Kidney epithelial cell (primary cell): ENCODE results near the gene NOA1. TPM values are rescaled to one million over a fixed set of nuclear protein-coding genes. Genes with fewer than 3 reads are reported as not detected.
"Not testable (repeated sequence)": the region's sequence is repeated elsewhere in the genome, so short reads cannot be mapped to it uniquely, and the experiment has no call there.

Experiments
- DNase-seq: peaks from one replicate; pipeline ENCODE4 v3.0.0-alpha.2; 2010; ENCODE audit warnings: low read depth
- H3K27me3 ChIP-seq: 2 replicates; pipeline ENCODE4 v1.6.0; 2011; ENCODE audit warnings: low read length; ENCODE audit not compliant: control insufficient read depth, insufficient read depth
- H3K36me3 ChIP-seq: 2 replicates; pipeline ENCODE4 v1.5.1; 2011; ENCODE audit warnings: low read length; ENCODE audit not compliant: control insufficient read depth, insufficient read depth
- H3K4me3 ChIP-seq: 2 replicates; pipeline ENCODE4 v1.5.1; 2011; ENCODE audit warnings: low read depth, mild to moderate bottlenecking, control low read depth, low read length
- total RNA-seq: library from RNA; depleted of rRNA; stranded (reverse); fragments of >200 nt; gene quantifications from 2 replicates; pipeline ENCODE4 v1.2.3, GENCODE V29; 2015
- TF ChIP-seq, protein P1 (sequence below): IDR thresholded peaks from 2 replicates; pipeline ENCODE4 v1.5.1; 2011; ENCODE audit warnings: mild to moderate bottlenecking, moderate library complexity, low read length, control low read depth, inconsistent platforms; ENCODE audit not compliant: insufficient read depth, poor library complexity, severe bottlenecking

Gene NOA1
- total RNA-seq, 1 donor from 2014 or later: 25.1 TPM

DNA sequence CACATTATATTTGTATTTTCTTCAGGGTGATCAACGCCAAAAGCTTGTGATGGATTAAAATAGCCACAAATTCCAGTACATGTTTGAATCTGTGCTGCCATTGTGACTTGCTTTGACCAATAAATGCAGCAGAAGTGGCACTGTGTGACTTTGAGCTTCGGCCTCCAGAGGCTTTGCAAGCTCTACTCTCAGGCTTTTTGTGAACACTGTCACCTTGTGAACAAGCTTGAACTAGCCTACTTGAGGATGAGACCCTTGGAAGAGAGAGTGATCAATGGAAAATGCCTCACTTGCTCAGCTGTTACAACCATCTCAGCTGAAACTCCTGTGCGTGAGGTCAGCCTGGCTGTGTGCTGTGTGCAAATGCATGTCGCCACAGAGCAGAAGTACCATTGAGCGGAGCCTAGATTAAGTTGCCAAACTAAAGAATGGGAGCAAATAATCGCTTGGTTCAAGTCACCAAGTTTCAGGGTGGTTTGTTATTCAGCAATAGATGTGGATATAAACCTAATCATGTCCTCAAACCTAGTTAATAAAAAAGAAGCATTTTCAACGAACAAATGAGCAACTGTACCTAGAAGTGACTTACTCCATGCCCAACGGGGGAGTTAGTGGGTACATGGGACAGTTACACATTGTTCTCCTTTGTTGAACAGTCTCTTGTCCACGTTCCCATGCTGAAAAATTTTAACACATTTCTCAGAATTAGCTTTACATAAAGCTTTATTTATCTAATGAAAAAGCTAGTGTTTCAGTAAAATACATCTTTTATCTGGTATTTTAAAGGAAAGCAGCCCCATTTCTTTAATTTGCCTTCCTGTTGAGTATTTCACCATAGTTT, 23.5 kb downstream of the NOA1 start:
- H3K36me3 ChIP-seq: no peaks in the 10 kb centered on the region
- no peak for DNase-seq
- H3K4me3 ChIP-seq: no peak overlapping the region
- TF ChIP-seq, protein P1, sequence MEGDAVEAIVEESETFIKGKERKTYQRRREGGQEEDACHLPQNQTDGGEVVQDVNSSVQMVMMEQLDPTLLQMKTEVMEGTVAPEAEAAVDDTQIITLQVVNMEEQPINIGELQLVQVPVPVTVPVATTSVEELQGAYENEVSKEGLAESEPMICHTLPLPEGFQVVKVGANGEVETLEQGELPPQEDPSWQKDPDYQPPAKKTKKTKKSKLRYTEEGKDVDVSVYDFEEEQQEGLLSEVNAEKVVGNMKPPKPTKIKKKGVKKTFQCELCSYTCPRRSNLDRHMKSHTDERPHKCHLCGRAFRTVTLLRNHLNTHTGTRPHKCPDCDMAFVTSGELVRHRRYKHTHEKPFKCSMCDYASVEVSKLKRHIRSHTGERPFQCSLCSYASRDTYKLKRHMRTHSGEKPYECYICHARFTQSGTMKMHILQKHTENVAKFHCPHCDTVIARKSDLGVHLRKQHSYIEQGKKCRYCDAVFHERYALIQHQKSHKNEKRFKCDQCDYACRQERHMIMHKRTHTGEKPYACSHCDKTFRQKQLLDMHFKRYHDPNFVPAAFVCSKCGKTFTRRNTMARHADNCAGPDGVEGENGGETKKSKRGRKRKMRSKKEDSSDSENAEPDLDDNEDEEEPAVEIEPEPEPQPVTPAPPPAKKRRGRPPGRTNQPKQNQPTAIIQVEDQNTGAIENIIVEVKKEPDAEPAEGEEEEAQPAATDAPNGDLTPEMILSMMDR: no peak
- H3K27me3 ChIP-seq: no peaks in the 10 kb centered on the region

DNA sequence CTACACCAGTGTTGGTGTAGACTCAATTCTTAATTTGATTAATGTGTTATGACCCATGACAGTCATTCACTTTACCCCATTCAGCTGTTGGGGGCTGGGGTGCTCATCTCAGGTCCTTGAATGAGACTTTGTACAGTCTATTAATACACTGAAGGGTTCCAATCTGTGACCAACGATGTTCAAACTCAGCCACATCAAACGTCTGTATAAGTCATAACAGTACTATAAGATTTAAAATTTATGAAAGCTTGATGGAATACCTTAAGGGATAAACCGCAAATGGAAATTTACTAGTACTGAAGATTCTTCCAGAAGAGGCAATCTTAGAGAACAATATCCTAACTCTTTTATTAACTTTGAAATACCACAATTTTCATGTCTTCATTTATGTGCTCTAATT, 36.0 kb downstream of the NOA1 start:
- Histone ChIP-seq H3K27me3 (no peaks in the 10 kb centered on the region), H3K36me3 (no peaks in the 10 kb centered on the region), H3K4me3 (no peak overlapping the region)
- DNase-seq: no peak
- TF ChIP-seq, protein P1: no peak

DNA sequence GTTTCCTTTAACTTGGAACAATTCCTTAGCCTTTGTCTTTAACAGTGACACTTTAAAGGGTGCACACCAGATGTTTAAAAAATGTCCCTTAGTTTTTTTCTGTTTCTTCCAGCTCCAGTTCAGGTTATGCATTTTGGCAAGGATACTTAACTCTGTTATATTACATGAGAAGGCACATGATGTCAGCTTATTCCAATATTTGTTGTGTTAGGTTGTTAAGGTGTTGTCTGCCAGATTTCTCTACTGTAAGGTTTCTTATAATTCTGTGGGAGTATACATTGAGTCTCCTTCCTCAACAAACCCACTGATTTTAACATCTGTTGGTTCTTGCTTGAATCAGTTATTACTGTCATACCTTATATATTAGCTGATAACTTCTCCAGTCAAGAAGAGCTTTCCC, 36.4 kb downstream of the NOA1 start:
- Histone ChIP-seq H3K27me3 (no peaks in the 10 kb centered on the region), H3K36me3 (no peaks in the 10 kb centered on the region), H3K4me3 (no peak overlapping the region)
- TF ChIP-seq, protein P1: no peak
- DNase-seq: no peak

DNA sequence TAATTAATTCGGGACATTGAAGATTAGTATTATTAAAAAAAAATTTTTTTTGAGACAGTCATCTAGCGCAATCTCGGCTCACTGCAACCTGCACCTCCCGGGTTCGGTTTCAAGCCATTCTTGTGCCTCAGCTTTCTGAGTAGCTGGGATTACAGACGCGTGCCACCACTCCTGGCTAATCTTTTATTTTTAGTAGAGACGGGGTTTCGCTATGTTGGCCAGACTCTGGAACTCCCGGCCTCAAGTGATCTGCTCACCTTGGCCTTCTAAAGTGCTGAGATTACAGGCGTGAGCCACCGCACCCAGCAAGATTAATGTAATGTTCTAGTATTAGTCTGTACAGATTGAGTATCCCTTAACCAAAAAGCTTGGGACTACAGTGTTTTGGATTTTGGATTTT, 37.0 kb downstream of the NOA1 start:
- TF ChIP-seq, protein P1: no peak
- H3K27me3 ChIP-seq: no peaks in the 10 kb centered on the region
- no peak overlapping the region for H3K4me3 ChIP-seq
- H3K36me3 ChIP-seq: no peaks in the 10 kb centered on the region
- no peak for DNase-seq

DNA sequence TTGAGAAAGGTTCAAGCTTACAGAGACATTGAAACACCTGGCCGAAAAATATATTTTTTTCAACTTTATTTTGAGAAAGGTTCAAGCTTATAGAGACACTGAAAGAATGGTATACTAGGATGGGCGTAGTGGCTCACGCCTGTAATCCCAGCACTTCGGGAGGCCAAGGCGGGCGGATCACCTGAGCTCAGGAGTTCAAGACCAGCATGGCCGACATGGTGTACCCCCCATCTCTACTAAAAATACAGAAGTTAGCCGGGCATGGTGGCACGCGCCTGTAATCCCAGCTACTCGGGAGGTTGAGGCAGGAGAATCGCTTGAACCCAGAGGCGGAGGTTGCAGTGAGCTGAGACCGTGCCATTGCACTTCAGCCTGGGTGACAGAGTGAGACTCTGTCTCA, 37.6 kb downstream of the NOA1 start:
- not testable (repeated sequence) for H3K4me3 ChIP-seq, H3K27me3 ChIP-seq, DNase-seq, H3K36me3 ChIP-seq

DNA sequence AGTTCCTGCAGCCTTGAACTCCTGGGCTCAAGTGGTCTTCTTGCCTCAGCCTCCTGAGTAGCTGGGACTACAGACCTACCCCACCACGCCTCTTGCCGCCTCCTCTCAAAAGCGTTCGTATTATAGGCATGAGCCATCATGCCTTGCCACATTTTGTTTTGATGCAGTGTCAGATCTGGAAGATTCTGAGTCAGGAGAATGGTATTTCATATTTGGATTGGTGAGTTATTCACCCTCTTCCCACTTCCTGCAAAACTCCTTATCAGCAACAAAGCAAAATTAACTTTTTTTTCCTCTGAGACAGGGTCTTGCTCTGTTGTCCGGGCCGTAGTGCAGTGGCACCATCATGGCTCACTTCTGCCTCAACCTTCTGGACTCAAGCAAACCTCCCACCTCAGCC, 40.1 kb downstream of the NOA1 start:
- TF ChIP-seq, protein P1: no peak
- no peaks in the 10 kb centered on the region for H3K36me3 ChIP-seq
- no peak overlapping the region for H3K4me3 ChIP-seq
- DNase-seq: peak; percentile 19
- no peaks in the 10 kb centered on the region for H3K27me3 ChIP-seq
